Measurements from ENCODE around the gene ADPRS. TPM values are rescaled to one million over a fixed set of nuclear protein-coding genes. Genes with fewer than 3 reads are reported as not detected.

Gene ADPRS
- total and polyA plus RNA-seq, 9 of the 15 experiments (the other 6 are each of a cell fraction or from before 2014, with no cell fraction given) = 5.9 to 40.0 (median 27.4) TPM

- FAIRE-seq = no peak
Observed at GRCh38 chr1:36134031-36134430, 45.3 kb downstream of the ADPRS start.

More at GRCh38 chr1:36134031-36134430, 45.3 kb downstream of the ADPRS start:
- Histone ChIP-seq H4K20me1 (replicated peaks; ENCODE audit: control insufficient read depth, insufficient read depth, low read length) (no peaks in the 10 kb centered on the region), H2AFZ (ENCODE audit: low read depth, low read length) (no peak overlapping the region), H3K79me2 (ENCODE audit: control insufficient read depth, insufficient read depth, low read length) (no peaks in the 10 kb centered on the region), H3K4me3 (no peak overlapping the region), H3K9me1 (ENCODE audit: control insufficient read depth, insufficient read depth, low read length) (no peaks in the 10 kb centered on the region), H3K9ac (ENCODE audit: insufficient read depth in 1 of 2, low read depth in 2 of 2, low read length in 2 of 2) (0 out of 4 replicates have a peak overlapping the region, but pooled peaks of 1 of the 2 experiments have one; percentile 41), H3K36me3 (ENCODE audit: control insufficient read depth, insufficient read depth, low read length) (peaks cover 28% of the 10 kb centered on the region), H3K4me1 (replicated peaks in 1 of 2; ENCODE audit: control insufficient read depth in 2 of 2, insufficient read depth in 2 of 2, low read length in 2 of 2) (peaks cover 5 to 6% of the 10 kb centered on the region in 2 experiments; a peak in 3 of 5 replicates), H3K27me3 (ENCODE audit: control insufficient read depth in 2 of 2, insufficient read depth in 2 of 2, low read length in 2 of 2) (no peaks in the 10 kb centered on the region), H3K27ac (ENCODE audit: extremely low read depth, low read depth, low read length) (no peak overlapping the region), H3K4me2 (ENCODE audit: insufficient read depth, low read length) (no peak overlapping the region), H3K9me3 (replicated peaks; ENCODE audit: control insufficient read depth, insufficient read depth, low read depth, low read length) (no peaks in the 10 kb centered on the region)
- intact Hi-C loops (cut with micrococcal nuclease) (loop anchor here (1.0 kb wide), 1 partner anchor 34 kb away; no protein-coding TSS in a partner anchor), in situ Hi-C loops (cut with MboI) (no loop called here)
- 0 out of 2 replicates have a peak, but pooled peaks have one; percentile 3 for TF ChIP-seq ZNF740 (CRISPR knock-in tag; IDR thresholded peaks at IDR 0.05)
- TF ChIP-seq ZNF740 (tag; IDR thresholded peaks at IDR 0.05) = no peak
- no peak for TF ChIP-seq CHAMP1 (IDR thresholded peaks at IDR 0.05)
- POLR2A ChIA-PET = interaction anchor here (0.6 to 1.3 kb wide), 6 partner anchors 9 to 38 kb away, joined by 3 to 4 read pairs (median 3); no protein-coding TSS in a partner anchor
- 48% methylated on average over 6 of the region's 6 CpGs for WGBS (ENCODE audit: insufficient coverage, low coverage, missing lambda C conversion rate)
- DNase-seq (ENCODE audit: extremely low read depth in 1 of 4, low spot score in 3 of 4) (no peak), ATAC-seq (no peak)
- BruUV-seq (replicated peaks) = no TSS peak
- CTCF ChIA-PET (ENCODE audit: low intra/inter-chr PET ratio) = interaction anchor here (0.7 to 5.8 kb wide), 7 partner anchors 15 to 835 kb away, joined by 3 to 116 read pairs (median 4); partner anchors contain the start of gene TRAPPC3
